Peyer's patch (tissue), 4 donors: ENCODE measurements around the gene TRIM41. TPM values are rescaled to one million over a fixed set of nuclear protein-coding genes. Genes with fewer than 3 reads are reported as not detected.
"Not testable (repeated sequence)": the region's sequence is repeated elsewhere in the genome, so short reads cannot be mapped to it uniquely, and the experiment has no call there.

ENCODE experiments used
- DNase-seq, 3 donors: peaks; one replicate each; pipeline ENCODE4 v3.0.0-alpha.2; 2017 to 2019
- H3K27ac ChIP-seq, 4 donors: fragments of 200-600 bp; sonication (generic); one replicate each; pipeline ENCODE4 v1.5.1; 2016 to 2019
- H3K27me3 ChIP-seq, 2 donors: fragments of 200-600 bp; sonication (generic); one replicate each; pipeline ENCODE4 v1.5.1; 2019
- H3K36me3 ChIP-seq, 3 donors: fragments of 200-600 bp; sonication (generic); one replicate each; pipeline ENCODE4 v1.5.1; 2016 to 2019
- H3K4me1 ChIP-seq, 4 donors: fragments of 200-600 bp; sonication (generic); one replicate each; pipeline ENCODE4 v1.5.1; 2016 to 2019
- H3K4me3 ChIP-seq, 4 donors: fragments of 200-600 bp; sonication (generic); 1 replicate in 3 of 4; 2 replicates in 1 of 4; pipeline ENCODE4 v1.5.1; 2016 to 2019; ENCODE audit warnings: mild to moderate bottlenecking in 1 of 4
- H3K9me3 ChIP-seq, 4 donors: fragments of 200-600 bp; sonication (generic); one replicate each; pipeline ENCODE4 v1.5.1; 2016 to 2019; ENCODE audit warnings: mild to moderate bottlenecking in 1 of 4
- CTCF ChIP-seq, 6 experiments: fragments of 450-650 bp in 4 of 6; fragments of 200-600 bp in 2 of 6; sonication (generic) in 1 of 6; IDR thresholded peaks; one replicate each; pipeline ENCODE4 v1.5.1; 2017 to 2019; ENCODE audit warnings: antibody characterized with exemption in 6 of 6, mild to moderate bottlenecking in 3 of 6, moderate library complexity in 1 of 6
- POLR2A ChIP-seq, 2 donors: fragments of 450-650 bp; IDR thresholded peaks; one replicate each; pipeline ENCODE4 v1.5.1; 2017; ENCODE audit warnings: antibody characterized with exemption in 2 of 2, mild to moderate bottlenecking in 2 of 2, moderate library complexity in 2 of 2
- total RNA-seq, 4 donors: library from RNA; depleted of rRNA; stranded (reverse); fragments of >200 nt; gene quantifications; one replicate each; pipeline ENCODE4 v1.1.0, GENCODE V29; 2016

Gene TRIM41
- total RNA-seq, 4 donors from 2014 or later, result 13.7 to 31.4 (median 21.8) TPM

- no peaks in the 10 kb centered on the region for H3K36me3 ChIP-seq
- no peaks in the 10 kb centered on the region for H3K9me3 ChIP-seq
- H3K4me3 ChIP-seq, result peak overlapping the region; percentile 44 to 67 (median 62)
- DNase-seq, result peak in 1 of 3 donors; percentile 53
- H3K27ac ChIP-seq, result peak overlapping the region in 3 of 4 donors; percentile 70 to 78 (median 76)
- H3K27me3 ChIP-seq, result no peaks in the 10 kb centered on the region
- TF ChIP-seq POLR2A (IDR thresholded peaks at IDR 0.05) (no peak), CTCF (IDR thresholded peaks at IDR 0.05) (no peak)
- peaks cover 3 to 41% (median 19%) of the 10 kb centered on the region in 4 donors for H3K4me1 ChIP-seq
Measured at GRCh38 chr5:181205761-181206649, 17.1 kb upstream of the TRIM41 start.

- H3K4me1 ChIP-seq, result peaks cover 3 to 41% (median 19%) of the 10 kb centered on the region in 4 donors
- no peak for TF ChIP-seq CTCF (IDR thresholded peaks at IDR 0.05)
- TF ChIP-seq POLR2A (IDR thresholded peaks at IDR 0.05), result no peak
- H3K27ac ChIP-seq, result peak overlapping the region; percentile 53 to 78 (median 73)
- no peaks in the 10 kb centered on the region for H3K36me3 ChIP-seq
- no peaks in the 10 kb centered on the region for H3K27me3 ChIP-seq
- peak; percentile 66 to 88 (median 68) for DNase-seq
- peak overlapping the region; percentile 44 to 67 (median 56) for H3K4me3 ChIP-seq
- no peaks in the 10 kb centered on the region for H3K9me3 ChIP-seq
Measured at GRCh38 chr5:181207214-181207959, 15.7 kb upstream of the TRIM41 start.

- DNase-seq, result no peak
- Histone ChIP-seq H3K27ac (peak overlapping the region in 3 of 4 donors; percentile 70 to 78 (median 76)), H3K27me3 (no peaks in the 10 kb centered on the region), H3K9me3 (no peaks in the 10 kb centered on the region), H3K4me3 (peak overlapping the region in 1 of 4 donors; percentile 53), H3K4me1 (peaks cover 3 to 41% (median 19%) of the 10 kb centered on the region in 4 donors), H3K36me3 (no peaks in the 10 kb centered on the region)
- TF ChIP-seq CTCF (IDR thresholded peaks at IDR 0.05), result no peak
- TF ChIP-seq POLR2A (IDR thresholded peaks at IDR 0.05), result no peak
Measured at GRCh38 chr5:181207960-181208253, 15.2 kb upstream of the TRIM41 start.

- not testable (repeated sequence) for DNase-seq, H3K36me3 ChIP-seq, H3K9me3 ChIP-seq, H3K27me3 ChIP-seq, H3K4me3 ChIP-seq, H3K27ac ChIP-seq
- H3K4me1 ChIP-seq, result peaks cover 3 to 33% (median 18%) of the 10 kb centered on the region in 4 donors
Measured at GRCh38 chr5:181209006-181209405, 14.1 kb upstream of the TRIM41 start.

- H3K9me3 ChIP-seq, DNase-seq, H3K27ac ChIP-seq, H3K36me3 ChIP-seq, H3K27me3 ChIP-seq, H3K4me3 ChIP-seq: not testable (repeated sequence)
- peaks cover 3 to 22% (median 10%) of the 10 kb centered on the region in 4 donors for H3K4me1 ChIP-seq
Measured at GRCh38 chr5:181210148-181210547, 12.9 kb upstream of the TRIM41 start.

GRCh38 chr5:181210698-181211097 lies 12.4 kb upstream of the TRIM41 start:
- not testable (repeated sequence) for H3K9me3 ChIP-seq, H3K4me3 ChIP-seq, H3K27me3 ChIP-seq, H3K27ac ChIP-seq, DNase-seq, H3K36me3 ChIP-seq
- peaks cover 2 to 16% (median 5%) of the 10 kb centered on the region in 4 donors for H3K4me1 ChIP-seq

- TF ChIP-seq POLR2A (IDR thresholded peaks at IDR 0.05), result no peak
- no peak for TF ChIP-seq CTCF (IDR thresholded peaks at IDR 0.05)
- Histone ChIP-seq H3K27me3 (no peaks in the 10 kb centered on the region), H3K4me3 (no peak overlapping the region), H3K4me1 (peaks cover 0 to 15% (median 4%) of the 10 kb centered on the region in 4 donors), H3K27ac (no peak overlapping the region), H3K9me3 (no peaks in the 10 kb centered on the region), H3K36me3 (no peaks in the 10 kb centered on the region)
- no peak for DNase-seq
Measured at GRCh38 chr5:181211208-181211607, 11.9 kb upstream of the TRIM41 start.
